ENCODE results near the gene CFDP1.

DNA sequence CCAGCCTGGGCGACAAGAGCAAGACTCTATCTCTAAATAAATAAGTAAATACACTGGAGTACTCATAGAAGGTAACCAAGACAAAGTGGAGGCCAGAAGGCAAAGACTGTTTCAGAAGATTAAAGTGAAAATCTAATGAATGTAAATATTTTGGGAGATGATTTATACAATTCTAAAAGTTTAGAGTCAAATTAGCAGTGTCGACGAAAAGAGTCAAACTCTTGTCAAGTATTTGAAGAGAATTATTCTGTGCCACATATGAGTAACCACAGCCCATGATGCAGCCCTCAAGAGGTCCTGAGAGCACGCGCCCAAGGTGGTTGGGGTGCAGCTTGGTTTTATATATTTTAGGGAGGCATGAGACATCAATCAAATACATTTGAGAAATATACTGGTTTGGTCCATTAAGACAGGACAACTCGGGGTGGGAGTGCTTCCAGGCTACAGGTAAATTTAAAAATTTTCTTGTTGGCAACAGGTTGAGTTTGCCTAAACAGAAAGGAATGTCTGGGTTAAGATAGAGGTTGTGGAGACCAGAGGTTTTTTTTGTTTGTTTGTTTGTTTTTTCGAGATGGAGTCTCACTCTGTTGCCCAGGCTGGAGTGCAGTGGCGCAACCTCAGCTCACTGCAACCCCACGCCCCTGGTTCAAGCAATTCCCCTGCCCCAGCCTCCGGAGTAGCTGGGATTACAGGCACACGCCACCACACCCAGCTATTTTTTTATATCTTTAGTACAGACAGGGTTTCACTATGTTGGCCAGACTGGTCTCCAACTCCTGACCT is 3.5 kb downstream of the CFDP1 start:
- no peak for TF ChIP-seq CTCF (conservative IDR thresholded peaks at IDR 0.05 in 1 of 2, IDR thresholded peaks at IDR 0.05 in 1 of 2; ENCODE audit: extremely low read depth in 1 of 2, insufficient read depth in 1 of 2, low read depth in 1 of 2, low read length in 2 of 2)
- TF ChIP-seq EZH2 (IDR thresholded peaks at IDR 0.05; ENCODE audit: borderline replicate concordance, low read length): no peak

Measured in mammary epithelial cell (primary cell).